ENCODE results near the gene FAHD1.

- no peak for TF ChIP-seq STAT5B (CRISPR knock-in tag; IDR thresholded peaks at IDR 0.05)
- TF ChIP-seq MXI1 (IDR thresholded peaks at IDR 0.05; ENCODE audit: low read depth, low read length) = no peak
- TF ChIP-seq, protein P1, sequence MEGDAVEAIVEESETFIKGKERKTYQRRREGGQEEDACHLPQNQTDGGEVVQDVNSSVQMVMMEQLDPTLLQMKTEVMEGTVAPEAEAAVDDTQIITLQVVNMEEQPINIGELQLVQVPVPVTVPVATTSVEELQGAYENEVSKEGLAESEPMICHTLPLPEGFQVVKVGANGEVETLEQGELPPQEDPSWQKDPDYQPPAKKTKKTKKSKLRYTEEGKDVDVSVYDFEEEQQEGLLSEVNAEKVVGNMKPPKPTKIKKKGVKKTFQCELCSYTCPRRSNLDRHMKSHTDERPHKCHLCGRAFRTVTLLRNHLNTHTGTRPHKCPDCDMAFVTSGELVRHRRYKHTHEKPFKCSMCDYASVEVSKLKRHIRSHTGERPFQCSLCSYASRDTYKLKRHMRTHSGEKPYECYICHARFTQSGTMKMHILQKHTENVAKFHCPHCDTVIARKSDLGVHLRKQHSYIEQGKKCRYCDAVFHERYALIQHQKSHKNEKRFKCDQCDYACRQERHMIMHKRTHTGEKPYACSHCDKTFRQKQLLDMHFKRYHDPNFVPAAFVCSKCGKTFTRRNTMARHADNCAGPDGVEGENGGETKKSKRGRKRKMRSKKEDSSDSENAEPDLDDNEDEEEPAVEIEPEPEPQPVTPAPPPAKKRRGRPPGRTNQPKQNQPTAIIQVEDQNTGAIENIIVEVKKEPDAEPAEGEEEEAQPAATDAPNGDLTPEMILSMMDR (IDR thresholded peaks at IDR 0.05 in 2 of 3, conservative IDR thresholded peaks at IDR 0.05 in 1 of 3; ENCODE audit: insufficient read depth in 2 of 3, low read depth in 1 of 3, low read length in 3 of 3) = no peak
- TF ChIP-seq ELF4 (CRISPR knock-in tag; IDR thresholded peaks at IDR 0.05) = no peak
- TF ChIP-seq ETV6 (IDR thresholded peaks at IDR 0.05; ENCODE audit: borderline replicate concordance in 1 of 2, low read depth in 2 of 2, low read length in 1 of 2) = no peak
- TF ChIP-seq ETV6 (CRISPR knock-in tag; IDR thresholded peaks at IDR 0.05; ENCODE audit: borderline replicate concordance) = no peak
- no peak for TF ChIP-seq CHD7 (IDR thresholded peaks at IDR 0.05; ENCODE audit: low read depth, low read length)
- TF ChIP-seq SMC3 (conservative IDR thresholded peaks at IDR 0.05; ENCODE audit: insufficient read depth, low read depth, low read length) = no peak
- no peak for TF ChIP-seq BRCA1 (IDR thresholded peaks at IDR 0.05)
- no peak for TF ChIP-seq BRCA1 (CRISPR knock-in tag; IDR thresholded peaks at IDR 0.05)
- no peak for TF ChIP-seq EP300 (IDR thresholded peaks at IDR 0.05; ENCODE audit: low read length)
These were observed 31.3 kb downstream of the FAHD1 start for GRCh38 chr16:1858189-1858865.

Measured in K562 (cell line).